Suprapubic skin (tissue), 3 donors: ENCODE measurements around the gene CMSS1.

Source experiments
- CTCF ChIP-seq, 2 donors: fragments of 200-600 bp in 1 of 2; fragments of 450-650 bp in 1 of 2; sonication (generic) in 1 of 2; IDR thresholded peaks; one replicate each; pipeline ENCODE4 v1.5.1; 2016 to 2019; ENCODE audit warnings: antibody characterized with exemption in 2 of 2, mild to moderate bottlenecking in 1 of 2, moderate library complexity in 1 of 2
- EP300 ChIP-seq: sonication (generic); formaldehyde crosslinking; IDR thresholded peaks from one replicate; pipeline ENCODE4 v1.6.1; 2017; ENCODE audit warnings: antibody characterized with exemption

- no peak for TF ChIP-seq CTCF (IDR thresholded peaks at IDR 0.05)
- TF ChIP-seq EP300: no peak
These were observed 323.9 kb downstream of the CMSS1 start for GRCh38 chr3:100141586-100141985.
